T-helper 2 cell treated with Interferon-gamma antibody and Interleukin-4, amounts not matched to agents 5 μg/mL and 100 μg/mL, for 36 hours (primary cell): Measurements from ENCODE around the gene TMEM86B.
"Not testable (repeated sequence)": the region's sequence is repeated elsewhere in the genome, so short reads cannot be mapped to it uniquely, and the experiment has no call there.

ENCODE experiments used
- DNase-seq: peaks from one replicate; pipeline ENCODE4 v3.0.0; 2021; ENCODE audit warnings: low spot score
- H3K27ac Mint-ChIP-seq: one replicate; pipeline ENCODE4 v1.8.0; 2021; ENCODE audit warnings: mild to moderate bottlenecking, mixed read lengths
- H3K27me3 Mint-ChIP-seq: one replicate; pipeline ENCODE4 v1.8.0; 2021; ENCODE audit warnings: low read depth, mixed read lengths
- H3K36me3 Mint-ChIP-seq: one replicate; pipeline ENCODE4 v1.8.0; 2021; ENCODE audit warnings: low read depth, mixed read lengths
- H3K4me1 Mint-ChIP-seq: one replicate; pipeline ENCODE4 v1.8.0; 2021; ENCODE audit warnings: low read depth, mixed read lengths
- H3K4me3 Mint-ChIP-seq: one replicate; pipeline ENCODE4 v1.8.0; 2022; ENCODE audit warnings: mild to moderate bottlenecking, moderate library complexity, mixed read lengths
- H3K9me3 Mint-ChIP-seq: one replicate; pipeline ENCODE4 v1.8.0; 2021; ENCODE audit warnings: mixed read lengths

TMEM86B gene

GRCh38 chr19:55202199-55202598, 26.4 kb downstream of the TMEM86B start:
- not testable (repeated sequence) for H3K27ac Mint-ChIP-seq

GRCh38 chr19:55199620-55200204, 28.9 kb downstream of the TMEM86B start:
- DNase-seq: no peak
- H3K4me1 Mint-ChIP-seq: no peaks in the 10 kb centered on the region
- H3K27ac Mint-ChIP-seq: no peak overlapping the region
- peaks cover 1% of the 10 kb centered on the region for H3K27me3 Mint-ChIP-seq
- H3K36me3 Mint-ChIP-seq: no peaks in the 10 kb centered on the region
- H3K4me3 Mint-ChIP-seq: no peak overlapping the region
- no peaks in the 10 kb centered on the region for H3K9me3 Mint-ChIP-seq

More at GRCh38 chr19:55202199-55202598, 26.4 kb downstream of the TMEM86B start:
- H3K36me3 Mint-ChIP-seq, H3K27me3 Mint-ChIP-seq, H3K4me3 Mint-ChIP-seq, DNase-seq, H3K9me3 Mint-ChIP-seq, H3K4me1 Mint-ChIP-seq: not testable (repeated sequence)

- no peaks in the 10 kb centered on the region for H3K4me1 Mint-ChIP-seq
- H3K4me3 Mint-ChIP-seq: no peak overlapping the region
- no peaks in the 10 kb centered on the region for H3K27me3 Mint-ChIP-seq
- H3K9me3 Mint-ChIP-seq: no peaks in the 10 kb centered on the region
- DNase-seq: no peak
- H3K27ac Mint-ChIP-seq: no peak overlapping the region
- no peaks in the 10 kb centered on the region for H3K36me3 Mint-ChIP-seq
These were observed 29.9 kb downstream of the TMEM86B start for GRCh38 chr19:55198651-55199050.

GRCh38 chr19:55197528-55197927, 31.0 kb downstream of the TMEM86B start:
- no peaks in the 10 kb centered on the region for H3K36me3 Mint-ChIP-seq
- no peak for DNase-seq
- no peaks in the 10 kb centered on the region for H3K27me3 Mint-ChIP-seq

GRCh38 chr19:55196803-55197202, 31.8 kb downstream of the TMEM86B start:
- no peaks in the 10 kb centered on the region for H3K9me3 Mint-ChIP-seq
- H3K27me3 Mint-ChIP-seq: no peaks in the 10 kb centered on the region
- no peak for DNase-seq
- no peak overlapping the region for H3K27ac Mint-ChIP-seq
- no peaks in the 10 kb centered on the region for H3K4me1 Mint-ChIP-seq
- H3K4me3 Mint-ChIP-seq: no peak overlapping the region
- no peaks in the 10 kb centered on the region for H3K36me3 Mint-ChIP-seq

More at GRCh38 chr19:55197528-55197927, 31.0 kb downstream of the TMEM86B start:
- no peaks in the 10 kb centered on the region for H3K4me1 Mint-ChIP-seq
- no peaks in the 10 kb centered on the region for H3K9me3 Mint-ChIP-seq
- no peak overlapping the region for H3K27ac Mint-ChIP-seq
- H3K4me3 Mint-ChIP-seq: no peak overlapping the region

GRCh38 chr19:55193481-55193880, 35.1 kb downstream of the TMEM86B start:
- no peaks in the 10 kb centered on the region for H3K9me3 Mint-ChIP-seq
- no peaks in the 10 kb centered on the region for H3K27me3 Mint-ChIP-seq
- no peak for DNase-seq
- no peaks in the 10 kb centered on the region for H3K36me3 Mint-ChIP-seq
- H3K27ac Mint-ChIP-seq: no peak overlapping the region
- H3K4me3 Mint-ChIP-seq: no peak overlapping the region
- H3K4me1 Mint-ChIP-seq: peaks cover 4% of the 10 kb centered on the region

- Mint-ChIP-seq H3K27ac (no peak overlapping the region), H3K4me3 (no peak overlapping the region), H3K36me3 (no peaks in the 10 kb centered on the region), H3K4me1 (peaks cover 6% of the 10 kb centered on the region), H3K27me3 (no peaks in the 10 kb centered on the region), H3K9me3 (no peaks in the 10 kb centered on the region)
- no peak for DNase-seq
These were observed 39.1 kb downstream of the TMEM86B start for GRCh38 chr19:55189403-55189835.

- no peak overlapping the region for H3K27ac Mint-ChIP-seq
- H3K4me1 Mint-ChIP-seq: peaks cover 6% of the 10 kb centered on the region
- H3K9me3 Mint-ChIP-seq: no peaks in the 10 kb centered on the region
- H3K36me3 Mint-ChIP-seq: no peaks in the 10 kb centered on the region
- DNase-seq: no peak
- H3K27me3 Mint-ChIP-seq: no peaks in the 10 kb centered on the region
- H3K4me3 Mint-ChIP-seq: peak overlapping the region; percentile 45
These were observed 39.9 kb downstream of the TMEM86B start for GRCh38 chr19:55188625-55189024.

GRCh38 chr19:55186080-55186479, 42.5 kb downstream of the TMEM86B start:
- Mint-ChIP-seq H3K4me1 (peaks cover 6% of the 10 kb centered on the region), H3K36me3 (no peaks in the 10 kb centered on the region), H3K27me3 (peaks cover under 1% of the 10 kb centered on the region), H3K27ac (no peak overlapping the region), H3K4me3 (no peak overlapping the region), H3K9me3 (no peaks in the 10 kb centered on the region)
- no peak for DNase-seq

GRCh38 chr19:55181740-55182139, 46.8 kb downstream of the TMEM86B start:
- H3K27ac Mint-ChIP-seq: no peak overlapping the region
- H3K4me3 Mint-ChIP-seq: no peak overlapping the region
- peaks cover 24% of the 10 kb centered on the region for H3K27me3 Mint-ChIP-seq
- DNase-seq: no peak
- no peaks in the 10 kb centered on the region for H3K9me3 Mint-ChIP-seq
- peaks cover 10% of the 10 kb centered on the region for H3K4me1 Mint-ChIP-seq
- H3K36me3 Mint-ChIP-seq: no peaks in the 10 kb centered on the region

- Mint-ChIP-seq H3K4me1 (peaks cover 10% of the 10 kb centered on the region), H3K27me3 (peaks cover 33% of the 10 kb centered on the region), H3K4me3 (peak within 1 kb of the TSS; percentile 77), H3K36me3 (no peaks in the 10 kb centered on the region), H3K9me3 (no peaks in the 10 kb centered on the region), H3K27ac (peak within 1 kb of the TSS; percentile 67)
- peak; percentile 71 for DNase-seq
These were observed 48.7 kb downstream of the TMEM86B start, which contains the start of gene SYT5 for GRCh38 chr19:55179606-55180484. TSS of gene SYT5 (minus strand) at chr19:55180289. CDS start at chr19:55179041, 1,248 bp downstream.

GRCh38 chr19:55178781-55179599, 49.6 kb downstream of the TMEM86B start:
- H3K27me3 Mint-ChIP-seq: peaks cover 41% of the 10 kb centered on the region
- H3K4me3 Mint-ChIP-seq: peak overlapping the region; percentile 77
- DNase-seq: peak; percentile 83
- H3K27ac Mint-ChIP-seq: peak overlapping the region; percentile 67
- peaks cover 14% of the 10 kb centered on the region for H3K4me1 Mint-ChIP-seq
- no peaks in the 10 kb centered on the region for H3K36me3 Mint-ChIP-seq
- H3K9me3 Mint-ChIP-seq: no peaks in the 10 kb centered on the region
